HEK293T (cell line): Measurements from ENCODE around the gene OTOL1.

ENCODE experiments used
- CTCF ChIA-PET: fragments of 350-600 bp; formaldehyde crosslinking; extraction: SDS; loops from one replicate; lab custom pipeline; 2021; ENCODE audit warnings: antibody characterized with exemption, inconsistent platforms; lab: Yijun Ruan, JAX
- POLR2A ChIA-PET: fragments of 350-600 bp; formaldehyde crosslinking; extraction: SDS; loops from one replicate; lab custom pipeline; 2020; ENCODE audit warnings: antibody characterized with exemption, inconsistent platforms; lab: Yijun Ruan, JAX
- DNase-seq: peaks from one replicate; pipeline ENCODE4 v3.0.0; 2012; ENCODE audit warnings: mixed read lengths; ENCODE audit errors: extremely low spot score
- ARNT ChIP-seq: fragments of 450-650 bp; IDR thresholded peaks from 2 replicates; pipeline ENCODE4 v1.6.1; 2017; ENCODE audit warnings: mild to moderate bottlenecking
- BHLHE40 ChIP-seq: fragments of 450-650 bp; IDR thresholded peaks from 2 replicates; pipeline ENCODE4 v1.6.1; 2016; ENCODE audit warnings: mild to moderate bottlenecking, moderate library complexity, borderline replicate concordance
- CTBP1 ChIP-seq: fragments of 450-650 bp; IDR thresholded peaks from 2 replicates; pipeline ENCODE4 v1.6.1; 2016; ENCODE audit warnings: borderline replicate concordance
- ELF4 ChIP-seq: fragments of 450-650 bp; IDR thresholded peaks from 2 replicates; pipeline ENCODE4 v1.6.1; 2017; ENCODE audit warnings: antibody characterized with exemption
- FOXA1 ChIP-seq: fragments of 450-650 bp; IDR thresholded peaks from 2 replicates; pipeline ENCODE4 v1.6.1; 2016; ENCODE audit warnings: mild to moderate bottlenecking
- FOXK2 ChIP-seq: fragments of 450-650 bp; IDR thresholded peaks from 2 replicates; pipeline ENCODE4 v1.6.1; 2016; ENCODE audit warnings: mild to moderate bottlenecking
- FOXM1 ChIP-seq: fragments of 450-650 bp; IDR thresholded peaks from 2 replicates; pipeline ENCODE4 v1.6.1; 2017; ENCODE audit warnings: mild to moderate bottlenecking, borderline replicate concordance
- HDGF ChIP-seq: fragments of 450-650 bp; IDR thresholded peaks from 2 replicates; pipeline ENCODE4 v1.6.1; 2017; ENCODE audit warnings: antibody characterized with exemption, borderline replicate concordance
- L3MBTL2 ChIP-seq: fragments of 450-650 bp; conservative IDR thresholded peaks from 2 replicates; pipeline ENCODE4 v1.6.1; 2016; ENCODE audit warnings: mild to moderate bottlenecking
- LEF1 ChIP-seq: fragments of 450-650 bp; IDR thresholded peaks from 2 replicates; pipeline ENCODE4 v1.6.1; 2017; ENCODE audit warnings: mild to moderate bottlenecking, borderline replicate concordance
- NFRKB ChIP-seq: fragments of 450-650 bp; IDR thresholded peaks from 2 replicates; pipeline ENCODE4 v1.6.1; 2016; ENCODE audit warnings: mild to moderate bottlenecking, moderate library complexity
- SP1 ChIP-seq: fragments of 450-650 bp; IDR thresholded peaks from 2 replicates; pipeline ENCODE4 v1.6.1; 2017
- SUZ12 ChIP-seq: fragments of 450-650 bp; IDR thresholded peaks from 2 replicates; pipeline ENCODE4 v1.6.1; 2016; ENCODE audit warnings: mild to moderate bottlenecking
- TARDBP ChIP-seq: fragments of 450-650 bp; IDR thresholded peaks from 2 replicates; pipeline ENCODE4 v1.6.1; 2016
- ZNF384 ChIP-seq: fragments of 450-650 bp; IDR thresholded peaks from 2 replicates; pipeline ENCODE4 v1.6.1; 2016
- TF ChIP-seq, protein P1 (sequence below): fragments of 450-650 bp; IDR thresholded peaks from 2 replicates; pipeline ENCODE4 v1.6.1; 2016

OTOL1 gene

DNA sequence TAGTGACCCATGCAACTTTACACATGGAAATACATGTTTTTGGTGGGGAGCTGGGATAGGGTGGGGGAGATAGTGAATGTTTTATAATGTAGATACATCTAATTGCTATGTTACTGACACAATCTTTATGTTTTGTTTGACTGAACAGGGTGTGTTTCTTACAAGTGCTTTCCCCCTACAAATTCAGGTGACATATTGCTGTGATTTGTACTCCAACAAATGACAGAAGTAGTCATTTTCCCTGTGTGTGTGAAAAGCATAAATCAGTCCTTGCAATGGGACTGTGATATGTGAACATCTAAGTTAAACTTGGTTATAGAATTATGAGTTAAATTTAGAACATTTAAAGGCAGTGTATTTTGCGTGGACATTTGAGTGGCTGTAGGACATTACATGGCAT is 27.3 kb downstream of the OTOL1 start:
- POLR2A ChIA-PET = no interaction called here
- CTCF ChIA-PET = no interaction called here
- DNase-seq = no peak
- TF ChIP-seq ELF4 = no peak
- no peak for TF ChIP-seq NFRKB
- TF ChIP-seq, protein P1, sequence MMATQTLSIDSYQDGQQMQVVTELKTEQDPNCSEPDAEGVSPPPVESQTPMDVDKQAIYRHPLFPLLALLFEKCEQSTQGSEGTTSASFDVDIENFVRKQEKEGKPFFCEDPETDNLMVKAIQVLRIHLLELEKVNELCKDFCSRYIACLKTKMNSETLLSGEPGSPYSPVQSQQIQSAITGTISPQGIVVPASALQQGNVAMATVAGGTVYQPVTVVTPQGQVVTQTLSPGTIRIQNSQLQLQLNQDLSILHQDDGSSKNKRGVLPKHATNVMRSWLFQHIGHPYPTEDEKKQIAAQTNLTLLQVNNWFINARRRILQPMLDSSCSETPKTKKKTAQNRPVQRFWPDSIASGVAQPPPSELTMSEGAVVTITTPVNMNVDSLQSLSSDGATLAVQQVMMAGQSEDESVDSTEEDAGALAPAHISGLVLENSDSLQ = no peak
- no peak for TF ChIP-seq BHLHE40
- no peak for TF ChIP-seq L3MBTL2
- no peak for TF ChIP-seq ARNT
- TF ChIP-seq FOXK2 = no peak
- TF ChIP-seq FOXM1 = no peak
- no peak for TF ChIP-seq ZNF384
- no peak for TF ChIP-seq TARDBP
- TF ChIP-seq FOXA1 = no peak
- no peak for TF ChIP-seq SUZ12
- TF ChIP-seq SP1 = no peak
- TF ChIP-seq HDGF = no peak
- no peak for TF ChIP-seq LEF1
- no peak for TF ChIP-seq CTBP1

DNA sequence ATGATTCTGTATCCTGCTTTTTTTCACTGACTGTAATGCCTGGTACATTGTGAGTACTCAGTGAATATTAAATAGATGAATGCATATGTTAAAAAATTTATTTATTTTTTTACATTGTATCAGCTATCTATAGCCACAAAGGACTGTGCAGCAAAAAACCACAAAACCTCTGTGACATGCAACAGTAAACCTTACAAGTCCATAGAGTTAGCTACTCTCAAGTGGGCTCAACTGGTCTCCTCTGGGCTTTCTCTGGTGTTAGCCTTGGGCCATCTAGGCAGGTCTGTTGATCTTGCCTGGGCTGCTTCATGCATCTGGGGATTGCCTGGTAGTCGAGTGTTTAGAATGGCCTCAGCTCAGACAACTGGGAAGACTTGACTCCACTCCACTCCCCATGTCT is 35.3 kb downstream of the OTOL1 start:
- DNase-seq = no peak
- POLR2A ChIA-PET = no interaction called here
- TF ChIP-seq ARNT (no peak), SUZ12 (no peak), TARDBP (no peak), FOXK2 (no peak), FOXM1 (no peak), ZNF384 (no peak), HDGF (no peak), NFRKB (no peak), CTBP1 (no peak), FOXA1 (no peak), ELF4 (no peak), LEF1 (no peak)
- TF ChIP-seq, protein P1 = no peak
- CTCF ChIA-PET = no interaction called here

DNA sequence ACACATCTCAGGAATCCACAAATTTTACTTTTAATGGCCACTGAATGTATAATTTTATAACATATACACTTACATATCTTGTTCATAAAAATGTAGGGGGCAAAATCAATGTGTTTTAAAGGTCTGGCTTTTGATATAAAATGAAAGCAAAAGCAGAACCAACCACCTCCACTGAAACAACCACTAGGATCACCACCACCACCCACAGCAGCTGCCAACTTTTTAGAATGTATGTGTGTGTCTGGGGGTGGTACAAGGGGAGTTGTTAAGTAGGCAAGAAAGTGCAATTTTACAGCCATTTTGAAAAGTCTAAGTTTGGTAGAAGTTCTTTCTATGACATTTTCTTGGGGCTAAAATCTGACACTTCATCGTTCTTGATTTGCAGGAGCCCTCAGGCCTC is 44.0 kb downstream of the OTOL1 start:
- TF ChIP-seq SP1 (no peak), FOXK2 (no peak), FOXA1 (no peak), HDGF (no peak), LEF1 (no peak), L3MBTL2 (no peak), TARDBP (no peak), ARNT (no peak), ELF4 (no peak), BHLHE40 (no peak), FOXM1 (no peak), SUZ12 (no peak), ZNF384 (no peak)
- TF ChIP-seq, protein P1 = no peak
- POLR2A ChIA-PET = no interaction called here
- DNase-seq = no peak
- CTCF ChIA-PET = no interaction called here

- ChIA-PET CTCF (no interaction called here), POLR2A (no interaction called here)
- TF ChIP-seq NFRKB (no peak), FOXK2 (no peak), BHLHE40 (no peak), TARDBP (no peak), ARNT (no peak), LEF1 (no peak), ELF4 (no peak), SUZ12 (no peak), L3MBTL2 (no peak), FOXA1 (no peak), HDGF (no peak), SP1 (no peak), ZNF384 (no peak)
- no peak for DNase-seq
Measured at GRCh38 chr3:161545824-161546223, 49.2 kb downstream of the OTOL1 start.

GRCh38 chr3:161548301-161548700 is 51.7 kb downstream of the OTOL1 start:
- CTCF ChIA-PET = no interaction called here
- POLR2A ChIA-PET = no interaction called here
- no peak for TF ChIP-seq FOXA1
- no peak for TF ChIP-seq ZNF384
- no peak for TF ChIP-seq FOXM1
- TF ChIP-seq L3MBTL2 = no peak
- TF ChIP-seq TARDBP = no peak
- TF ChIP-seq FOXK2 = no peak
- TF ChIP-seq, protein P1 = no peak
- TF ChIP-seq NFRKB = no peak
- no peak for TF ChIP-seq CTBP1
- TF ChIP-seq ARNT = no peak
- DNase-seq = no peak

GRCh38 chr3:161549261-161549660 is 52.7 kb downstream of the OTOL1 start:
- no peak for DNase-seq
- POLR2A ChIA-PET = no interaction called here
- CTCF ChIA-PET = no interaction called here
- TF ChIP-seq FOXA1 (no peak), ZNF384 (no peak), TARDBP (no peak), SUZ12 (no peak), ARNT (no peak), FOXM1 (no peak), ELF4 (no peak)
- TF ChIP-seq, protein P1 = no peak
